ENCODE results near the gene MSL3B.

- no peak for TF ChIP-seq CTCF (IDR thresholded peaks at IDR 0.05; ENCODE audit: insufficient read depth, low read depth, low read length)
- no peak for TF ChIP-seq EZH2 (IDR thresholded peaks at IDR 0.05; ENCODE audit: insufficient read depth, low read length)
These were observed 9.9 kb downstream of the MSL3B start for GRCh38 chr2:233858331-233858730.
